HL-60 (cell line): ENCODE measurements around the gene RAMACL.

Experiments used
- CTCF ChIP-seq: IDR thresholded peaks from one replicate; pipeline ENCODE4 v1.5.1; 2011; ENCODE audit warnings: low read length, control low read depth, inconsistent platforms; ENCODE audit not compliant: insufficient read depth
- SPI1 ChIP-seq: IDR thresholded peaks from 2 replicates; pipeline ENCODE4 v1.6.1; 2012; ENCODE audit warnings: low read depth, mild to moderate bottlenecking, borderline replicate concordance

- no peak for TF ChIP-seq SPI1
- TF ChIP-seq CTCF = no peak
These were observed 19.3 kb upstream of the RAMACL start for GRCh38 chr6:166605752-166606151.
